ENCODE data around the gene ARL11. TPM values are rescaled to one million over a fixed set of nuclear protein-coding genes. Genes with fewer than 3 reads are reported as not detected.

ARL11 gene
- total RNA-seq, 6 experiments from 2014 or later = not detected

GRCh38 chr13:49653478-49653877 lies 25.2 kb downstream of the ARL11 start:
- peaks cover 7% of the 10 kb centered on the region; the same call in 1 of the 2 replicates for H3K36me3 Mint-ChIP-seq (ENCODE audit: low read depth)
- no peak overlapping the region for H3K27ac Mint-ChIP-seq
- H3K9me3 Mint-ChIP-seq = no peaks in the 10 kb centered on the region
- no peak for DNase-seq
- no peak for TF ChIP-seq CTCF (IDR thresholded peaks at IDR 0.05)
- peaks cover 27% of the 10 kb centered on the region for H3K4me1 Mint-ChIP-seq (ENCODE audit: low read depth)
- no peak overlapping the region for H3K4me3 Mint-ChIP-seq
- no peaks in the 10 kb centered on the region; the same call in 1 of the 2 replicates for H3K27me3 Mint-ChIP-seq (ENCODE audit: insufficient read depth)

- peaks cover 11% of the 10 kb centered on the region; the same call in 1 of the 2 replicates for H3K36me3 Mint-ChIP-seq (ENCODE audit: low read depth)
- H3K4me1 Mint-ChIP-seq (ENCODE audit: low read depth) = peaks cover 27% of the 10 kb centered on the region
- H3K27ac Mint-ChIP-seq = no peak overlapping the region
These were observed 25.7 kb downstream of the ARL11 start for GRCh38 chr13:49654011-49654410.

GRCh38 chr13:49655906-49656305 lies 27.6 kb downstream of the ARL11 start:
- peaks cover 14% of the 10 kb centered on the region for H3K4me1 Mint-ChIP-seq (ENCODE audit: low read depth)
- no peak overlapping the region for H3K4me3 Mint-ChIP-seq

More at GRCh38 chr13:49654011-49654410, 25.7 kb downstream of the ARL11 start:
- Mint-ChIP-seq H3K4me3 (no peak overlapping the region), H3K9me3 (no peaks in the 10 kb centered on the region), H3K27me3 (ENCODE audit: insufficient read depth) (no peaks in the 10 kb centered on the region; the same call in 1 of the 2 replicates)
- no peak for DNase-seq
- TF ChIP-seq CTCF (IDR thresholded peaks at IDR 0.05) = no peak

GRCh38 chr13:49657241-49657641 lies 28.9 kb downstream of the ARL11 start:
- H3K27ac Mint-ChIP-seq = no peak overlapping the region
- H3K36me3 Mint-ChIP-seq (ENCODE audit: low read depth) = peaks cover 20% of the 10 kb centered on the region
- no peak overlapping the region for H3K4me3 Mint-ChIP-seq
- H3K4me1 Mint-ChIP-seq (ENCODE audit: low read depth) = peaks cover 14% of the 10 kb centered on the region
- H3K9me3 Mint-ChIP-seq = no peaks in the 10 kb centered on the region
- no peak for DNase-seq
- H3K27me3 Mint-ChIP-seq (ENCODE audit: insufficient read depth) = no peaks in the 10 kb centered on the region
- no peak for TF ChIP-seq CTCF (IDR thresholded peaks at IDR 0.05)

More at GRCh38 chr13:49655906-49656305, 27.6 kb downstream of the ARL11 start:
- Mint-ChIP-seq H3K27me3 (ENCODE audit: insufficient read depth) (no peaks in the 10 kb centered on the region; the same call in 1 of the 2 replicates), H3K9me3 (no peaks in the 10 kb centered on the region), H3K36me3 (ENCODE audit: low read depth) (peaks cover 11% of the 10 kb centered on the region; the same call in 1 of the 2 replicates), H3K27ac (peak overlapping the region; percentile 59)
- peak; percentile 53 for DNase-seq
- TF ChIP-seq CTCF (IDR thresholded peaks at IDR 0.05) = no peak

- H3K4me1 Mint-ChIP-seq (ENCODE audit: low read depth) = peaks cover 12% of the 10 kb centered on the region
- no peaks in the 10 kb centered on the region; the same call in 1 of the 2 replicates for H3K27me3 Mint-ChIP-seq (ENCODE audit: insufficient read depth)
- H3K4me3 Mint-ChIP-seq = no peak overlapping the region
- H3K36me3 Mint-ChIP-seq (ENCODE audit: low read depth) = peaks cover 34% of the 10 kb centered on the region
- no peaks in the 10 kb centered on the region for H3K9me3 Mint-ChIP-seq
- DNase-seq = no peak
- no peak overlapping the region; the same call in 1 of the 2 replicates for H3K27ac Mint-ChIP-seq
- TF ChIP-seq CTCF (IDR thresholded peaks at IDR 0.05) = no peak
These were observed 36.3 kb downstream of the ARL11 start for GRCh38 chr13:49664606-49665005.
